Panc1 (cell line): ENCODE data around the gene MIR17HG.

ENCODE experiments used
- REST ChIP-seq, 2 experiments: IDR thresholded peaks; 2 replicates each; pipeline ENCODE4 v1.6.1; 2011 to 2012; ENCODE audit warnings: low read depth in 2 of 2, control low read depth in 1 of 2, low read length in 1 of 2, mild to moderate bottlenecking in 1 of 2, moderate library complexity in 1 of 2; ENCODE audit not compliant: insufficient read depth in 1 of 2
- TCF7L2 ChIP-seq: IDR thresholded peaks from 2 replicates; pipeline ENCODE4 v1.6.1; 2011; ENCODE audit warnings: mild to moderate bottlenecking, low read depth, low read length, inconsistent platforms
- TF ChIP-seq, protein P1 (sequence below): fragments of 450-650 bp; IDR thresholded peaks from 2 replicates; pipeline ENCODE4 v1.5.1; 2017; ENCODE audit warnings: mild to moderate bottlenecking

DNA sequence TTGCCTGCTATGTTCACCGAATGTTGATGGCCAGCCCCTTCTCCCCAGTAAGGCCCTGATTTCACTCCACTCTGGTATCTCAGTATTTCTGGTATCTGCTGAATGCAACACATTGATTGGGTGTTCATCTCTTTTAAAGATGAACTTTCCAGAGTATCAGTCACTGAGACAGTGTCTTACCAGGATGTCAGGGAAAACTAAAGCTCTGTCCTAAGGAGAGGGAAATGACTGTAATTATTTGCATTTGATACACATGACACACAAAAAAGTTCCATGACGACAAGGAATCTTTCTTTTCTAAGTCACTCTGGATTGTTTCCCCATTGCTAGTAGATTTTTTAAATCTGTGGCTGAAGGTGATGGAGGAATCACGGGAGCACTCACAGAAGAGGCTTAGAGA lies 53.2 kb downstream of the MIR17HG start:
- no peak for TF ChIP-seq REST (IDR thresholded peaks at IDR 0.05; ENCODE audit: insufficient read depth in 1 of 2, low read depth in 2 of 2, low read length in 1 of 2)
- no peak for TF ChIP-seq TCF7L2
- TF ChIP-seq, protein P1, sequence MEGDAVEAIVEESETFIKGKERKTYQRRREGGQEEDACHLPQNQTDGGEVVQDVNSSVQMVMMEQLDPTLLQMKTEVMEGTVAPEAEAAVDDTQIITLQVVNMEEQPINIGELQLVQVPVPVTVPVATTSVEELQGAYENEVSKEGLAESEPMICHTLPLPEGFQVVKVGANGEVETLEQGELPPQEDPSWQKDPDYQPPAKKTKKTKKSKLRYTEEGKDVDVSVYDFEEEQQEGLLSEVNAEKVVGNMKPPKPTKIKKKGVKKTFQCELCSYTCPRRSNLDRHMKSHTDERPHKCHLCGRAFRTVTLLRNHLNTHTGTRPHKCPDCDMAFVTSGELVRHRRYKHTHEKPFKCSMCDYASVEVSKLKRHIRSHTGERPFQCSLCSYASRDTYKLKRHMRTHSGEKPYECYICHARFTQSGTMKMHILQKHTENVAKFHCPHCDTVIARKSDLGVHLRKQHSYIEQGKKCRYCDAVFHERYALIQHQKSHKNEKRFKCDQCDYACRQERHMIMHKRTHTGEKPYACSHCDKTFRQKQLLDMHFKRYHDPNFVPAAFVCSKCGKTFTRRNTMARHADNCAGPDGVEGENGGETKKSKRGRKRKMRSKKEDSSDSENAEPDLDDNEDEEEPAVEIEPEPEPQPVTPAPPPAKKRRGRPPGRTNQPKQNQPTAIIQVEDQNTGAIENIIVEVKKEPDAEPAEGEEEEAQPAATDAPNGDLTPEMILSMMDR: no peak
